Measurements from ENCODE around the gene ALKBH3. TPM values are rescaled to one million over a fixed set of nuclear protein-coding genes. Genes with fewer than 3 reads are reported as not detected.

ALKBH3 gene
- total and polyA plus RNA-seq, 2 experiments from 2014 or later: 10.7 to 10.8 TPM

DNA sequence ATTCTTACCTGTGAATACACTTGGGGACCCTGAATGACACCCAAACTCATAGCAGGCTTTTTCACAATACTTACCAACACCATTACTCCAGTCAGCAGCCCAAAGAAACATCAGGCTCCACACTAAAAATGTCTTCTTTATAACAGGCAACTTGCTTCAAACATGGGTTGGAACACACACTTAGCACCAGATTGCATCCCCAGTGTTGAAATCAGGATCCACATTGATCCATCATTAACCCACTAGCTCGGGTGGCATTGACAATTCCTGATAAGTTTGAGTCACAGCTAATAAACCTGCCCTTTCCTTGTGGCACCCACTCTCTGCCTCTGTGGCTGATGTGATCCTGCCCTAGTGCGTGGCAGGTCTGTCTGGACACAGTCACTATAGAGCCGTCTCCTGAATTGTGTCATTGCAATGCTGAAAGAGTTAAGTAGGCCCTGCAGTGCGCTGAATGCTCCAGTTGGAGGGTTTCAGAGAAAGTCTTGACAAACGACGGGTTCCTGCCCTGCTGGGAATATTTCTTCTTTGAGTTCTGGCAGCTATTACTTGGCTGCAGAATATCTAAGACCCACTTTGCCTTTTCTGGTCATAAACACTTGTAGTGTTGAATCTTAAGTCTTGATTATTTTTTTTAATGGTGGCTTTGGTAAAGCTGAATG lies 42.2 kb downstream of the ALKBH3 start:
- Mint-ChIP-seq H3K27ac (no peak overlapping the region), H3K9me3 (no peaks in the 10 kb centered on the region), H3K4me1 (peaks cover 39% of the 10 kb centered on the region), H3K36me3 (ENCODE audit: low read depth) (peaks cover 6% of the 10 kb centered on the region; the same call in 1 of the 3 replicates), H3K4me3 (no peak overlapping the region), H3K27me3 (ENCODE audit: insufficient read depth, low read depth, poor library complexity) (no peaks in the 10 kb centered on the region)
- no peaks in the 10 kb centered on the region for H4K20me1 ChIP-seq (replicated peaks; ENCODE audit: insufficient read depth)
- ATAC-seq (no peak), DNase-seq (ENCODE audit: low spot score) (no peak)
- 0 out of 2 replicates have a peak, but pooled peaks cover 3% of the 10 kb centered on the region for H3F3A ChIP-seq (replicated peaks; ENCODE audit: low read depth)
- TF ChIP-seq ZNF114 (CRISPR knock-in tag; IDR thresholded peaks at IDR 0.05) (no peak), EZH2phosphoT487 (IDR thresholded peaks at IDR 0.05; ENCODE audit: unreplicated experiment) (no peak), ZNF331 (CRISPR knock-in tag; IDR thresholded peaks at IDR 0.05; ENCODE audit: low read depth) (no peak), NANOG (IDR thresholded peaks at IDR 0.05; ENCODE audit: borderline replicate concordance) (no peak), JUNB (IDR thresholded peaks at IDR 0.05; ENCODE audit: unreplicated experiment) (no peak)
- TF ChIP-seq, protein P1, sequence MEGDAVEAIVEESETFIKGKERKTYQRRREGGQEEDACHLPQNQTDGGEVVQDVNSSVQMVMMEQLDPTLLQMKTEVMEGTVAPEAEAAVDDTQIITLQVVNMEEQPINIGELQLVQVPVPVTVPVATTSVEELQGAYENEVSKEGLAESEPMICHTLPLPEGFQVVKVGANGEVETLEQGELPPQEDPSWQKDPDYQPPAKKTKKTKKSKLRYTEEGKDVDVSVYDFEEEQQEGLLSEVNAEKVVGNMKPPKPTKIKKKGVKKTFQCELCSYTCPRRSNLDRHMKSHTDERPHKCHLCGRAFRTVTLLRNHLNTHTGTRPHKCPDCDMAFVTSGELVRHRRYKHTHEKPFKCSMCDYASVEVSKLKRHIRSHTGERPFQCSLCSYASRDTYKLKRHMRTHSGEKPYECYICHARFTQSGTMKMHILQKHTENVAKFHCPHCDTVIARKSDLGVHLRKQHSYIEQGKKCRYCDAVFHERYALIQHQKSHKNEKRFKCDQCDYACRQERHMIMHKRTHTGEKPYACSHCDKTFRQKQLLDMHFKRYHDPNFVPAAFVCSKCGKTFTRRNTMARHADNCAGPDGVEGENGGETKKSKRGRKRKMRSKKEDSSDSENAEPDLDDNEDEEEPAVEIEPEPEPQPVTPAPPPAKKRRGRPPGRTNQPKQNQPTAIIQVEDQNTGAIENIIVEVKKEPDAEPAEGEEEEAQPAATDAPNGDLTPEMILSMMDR (conservative IDR thresholded peaks at IDR 0.05; ENCODE audit: low read depth in 2 of 2): no peak
- TF ChIP-seq, protein P2, sequence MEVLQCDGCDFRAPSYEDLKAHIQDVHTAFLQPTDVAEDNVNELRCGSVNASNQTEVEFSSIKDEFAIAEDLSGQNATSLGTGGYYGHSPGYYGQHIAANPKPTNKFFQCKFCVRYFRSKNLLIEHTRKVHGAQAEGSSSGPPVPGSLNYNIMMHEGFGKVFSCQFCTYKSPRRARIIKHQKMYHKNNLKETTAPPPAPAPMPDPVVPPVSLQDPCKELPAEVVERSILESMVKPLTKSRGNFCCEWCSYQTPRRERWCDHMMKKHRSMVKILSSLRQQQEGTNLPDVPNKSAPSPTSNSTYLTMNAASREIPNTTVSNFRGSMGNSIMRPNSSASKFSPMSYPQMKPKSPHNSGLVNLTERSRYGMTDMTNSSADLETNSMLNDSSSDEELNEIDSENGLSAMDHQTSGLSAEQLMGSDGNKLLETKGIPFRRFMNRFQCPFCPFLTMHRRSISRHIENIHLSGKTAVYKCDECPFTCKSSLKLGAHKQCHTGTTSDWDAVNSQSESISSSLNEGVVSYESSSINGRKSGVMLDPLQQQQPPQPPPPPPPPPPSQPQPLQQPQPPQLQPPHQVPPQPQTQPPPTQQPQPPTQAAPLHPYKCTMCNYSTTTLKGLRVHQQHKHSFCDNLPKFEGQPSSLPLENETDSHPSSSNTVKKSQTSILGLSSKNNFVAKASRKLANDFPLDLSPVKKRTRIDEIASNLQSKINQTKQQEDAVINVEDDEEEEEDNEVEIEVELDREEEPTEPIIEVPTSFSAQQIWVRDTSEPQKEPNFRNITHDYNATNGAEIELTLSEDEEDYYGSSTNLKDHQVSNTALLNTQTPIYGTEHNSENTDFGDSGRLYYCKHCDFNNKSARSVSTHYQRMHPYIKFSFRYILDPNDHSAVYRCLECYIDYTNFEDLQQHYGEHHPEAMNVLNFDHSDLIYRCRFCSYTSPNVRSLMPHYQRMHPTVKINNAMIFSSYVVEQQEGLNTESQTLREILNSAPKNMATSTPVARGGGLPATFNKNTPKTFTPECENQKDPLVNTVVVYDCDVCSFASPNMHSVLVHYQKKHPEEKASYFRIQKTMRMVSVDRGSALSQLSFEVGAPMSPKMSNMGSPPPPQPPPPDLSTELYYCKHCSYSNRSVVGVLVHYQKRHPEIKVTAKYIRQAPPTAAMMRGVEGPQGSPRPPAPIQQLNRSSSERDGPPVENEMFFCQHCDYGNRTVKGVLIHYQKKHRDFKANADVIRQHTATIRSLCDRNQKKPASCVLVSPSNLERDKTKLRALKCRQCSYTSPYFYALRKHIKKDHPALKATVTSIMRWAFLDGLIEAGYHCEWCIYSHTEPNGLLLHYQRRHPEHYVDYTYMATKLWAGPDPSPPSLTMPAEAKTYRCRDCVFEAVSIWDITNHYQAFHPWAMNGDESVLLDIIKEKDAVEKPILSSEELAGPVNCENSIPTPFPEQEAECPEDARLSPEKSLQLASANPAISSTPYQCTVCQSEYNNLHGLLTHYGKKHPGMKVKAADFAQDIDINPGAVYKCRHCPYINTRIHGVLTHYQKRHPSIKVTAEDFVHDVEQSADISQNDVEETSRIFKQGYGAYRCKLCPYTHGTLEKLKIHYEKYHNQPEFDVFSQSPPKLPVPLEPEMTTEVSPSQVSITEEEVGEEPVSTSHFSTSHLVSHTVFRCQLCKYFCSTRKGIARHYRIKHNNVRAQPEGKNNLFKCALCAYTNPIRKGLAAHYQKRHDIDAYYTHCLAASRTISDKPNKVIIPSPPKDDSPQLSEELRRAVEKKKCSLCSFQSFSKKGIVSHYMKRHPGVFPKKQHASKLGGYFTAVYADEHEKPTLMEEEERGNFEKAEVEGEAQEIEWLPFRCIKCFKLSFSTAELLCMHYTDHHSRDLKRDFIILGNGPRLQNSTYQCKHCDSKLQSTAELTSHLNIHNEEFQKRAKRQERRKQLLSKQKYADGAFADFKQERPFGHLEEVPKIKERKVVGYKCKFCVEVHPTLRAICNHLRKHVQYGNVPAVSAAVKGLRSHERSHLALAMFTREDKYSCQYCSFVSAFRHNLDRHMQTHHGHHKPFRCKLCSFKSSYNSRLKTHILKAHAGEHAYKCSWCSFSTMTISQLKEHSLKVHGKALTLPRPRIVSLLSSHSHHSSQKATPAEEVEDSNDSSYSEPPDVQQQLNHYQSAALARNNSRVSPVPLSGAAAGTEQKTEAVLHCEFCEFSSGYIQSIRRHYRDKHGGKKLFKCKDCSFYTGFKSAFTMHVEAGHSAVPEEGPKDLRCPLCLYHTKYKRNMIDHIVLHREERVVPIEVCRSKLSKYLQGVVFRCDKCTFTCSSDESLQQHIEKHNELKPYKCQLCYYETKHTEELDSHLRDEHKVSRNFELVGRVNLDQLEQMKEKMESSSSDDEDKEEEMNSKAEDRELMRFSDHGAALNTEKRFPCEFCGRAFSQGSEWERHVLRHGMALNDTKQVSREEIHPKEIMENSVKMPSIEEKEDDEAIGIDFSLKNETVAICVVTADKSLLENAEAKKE (CRISPR knock-in tag; IDR thresholded peaks at IDR 0.05): no peak
- TF ChIP-seq, protein P3, sequence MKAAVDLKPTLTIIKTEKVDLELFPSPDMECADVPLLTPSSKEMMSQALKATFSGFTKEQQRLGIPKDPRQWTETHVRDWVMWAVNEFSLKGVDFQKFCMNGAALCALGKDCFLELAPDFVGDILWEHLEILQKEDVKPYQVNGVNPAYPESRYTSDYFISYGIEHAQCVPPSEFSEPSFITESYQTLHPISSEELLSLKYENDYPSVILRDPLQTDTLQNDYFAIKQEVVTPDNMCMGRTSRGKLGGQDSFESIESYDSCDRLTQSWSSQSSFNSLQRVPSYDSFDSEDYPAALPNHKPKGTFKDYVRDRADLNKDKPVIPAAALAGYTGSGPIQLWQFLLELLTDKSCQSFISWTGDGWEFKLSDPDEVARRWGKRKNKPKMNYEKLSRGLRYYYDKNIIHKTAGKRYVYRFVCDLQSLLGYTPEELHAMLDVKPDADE (IDR thresholded peaks at IDR 0.05): no peak
- TF ChIP-seq, protein P4, sequence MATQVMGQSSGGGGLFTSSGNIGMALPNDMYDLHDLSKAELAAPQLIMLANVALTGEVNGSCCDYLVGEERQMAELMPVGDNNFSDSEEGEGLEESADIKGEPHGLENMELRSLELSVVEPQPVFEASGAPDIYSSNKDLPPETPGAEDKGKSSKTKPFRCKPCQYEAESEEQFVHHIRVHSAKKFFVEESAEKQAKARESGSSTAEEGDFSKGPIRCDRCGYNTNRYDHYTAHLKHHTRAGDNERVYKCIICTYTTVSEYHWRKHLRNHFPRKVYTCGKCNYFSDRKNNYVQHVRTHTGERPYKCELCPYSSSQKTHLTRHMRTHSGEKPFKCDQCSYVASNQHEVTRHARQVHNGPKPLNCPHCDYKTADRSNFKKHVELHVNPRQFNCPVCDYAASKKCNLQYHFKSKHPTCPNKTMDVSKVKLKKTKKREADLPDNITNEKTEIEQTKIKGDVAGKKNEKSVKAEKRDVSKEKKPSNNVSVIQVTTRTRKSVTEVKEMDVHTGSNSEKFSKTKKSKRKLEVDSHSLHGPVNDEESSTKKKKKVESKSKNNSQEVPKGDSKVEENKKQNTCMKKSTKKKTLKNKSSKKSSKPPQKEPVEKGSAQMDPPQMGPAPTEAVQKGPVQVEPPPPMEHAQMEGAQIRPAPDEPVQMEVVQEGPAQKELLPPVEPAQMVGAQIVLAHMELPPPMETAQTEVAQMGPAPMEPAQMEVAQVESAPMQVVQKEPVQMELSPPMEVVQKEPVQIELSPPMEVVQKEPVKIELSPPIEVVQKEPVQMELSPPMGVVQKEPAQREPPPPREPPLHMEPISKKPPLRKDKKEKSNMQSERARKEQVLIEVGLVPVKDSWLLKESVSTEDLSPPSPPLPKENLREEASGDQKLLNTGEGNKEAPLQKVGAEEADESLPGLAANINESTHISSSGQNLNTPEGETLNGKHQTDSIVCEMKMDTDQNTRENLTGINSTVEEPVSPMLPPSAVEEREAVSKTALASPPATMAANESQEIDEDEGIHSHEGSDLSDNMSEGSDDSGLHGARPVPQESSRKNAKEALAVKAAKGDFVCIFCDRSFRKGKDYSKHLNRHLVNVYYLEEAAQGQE (IDR thresholded peaks at IDR 0.05; ENCODE audit: unreplicated experiment): no peak
- no peaks in the 10 kb centered on the region for H3K36me3 ChIP-seq (ENCODE audit: insufficient read depth)
- no peaks in the 10 kb centered on the region for H3K79me2 ChIP-seq (replicated peaks; ENCODE audit: insufficient read depth)
- no peaks in the 10 kb centered on the region for H3K9me2 ChIP-seq (ENCODE audit: insufficient read depth)
- H3K4me3 ChIP-seq: no peak overlapping the region
- no peak overlapping the region for H2AFZ ChIP-seq
- peaks cover 25% of the 10 kb centered on the region; the same call in 1 of the 2 replicates for H3K4me1 ChIP-seq (ENCODE audit: insufficient read depth)
- no peaks in the 10 kb centered on the region for H3K27me3 ChIP-seq (ENCODE audit: insufficient read depth)
- no peak overlapping the region for H3K27ac ChIP-seq (ENCODE audit: low read depth)
- H3K4me2 ChIP-seq: no peak overlapping the region
